ENCODE data around the gene HAGHL.

- TF ChIP-seq CTCF (IDR thresholded peaks at IDR 0.05; ENCODE audit: poor library complexity) (no peak), EZH2 (IDR thresholded peaks at IDR 0.05; ENCODE audit: borderline replicate concordance) (no peak)
Observed at GRCh38 chr16:710500-711075, 16.3 kb upstream of the HAGHL start.
